H1 (cell line): ENCODE results near the gene TMEM106C. TPM values are rescaled to one million over a fixed set of nuclear protein-coding genes. Genes with fewer than 3 reads are reported as not detected.

Experiments used
- CTCF ChIA-PET: fragments of 300-600 bp; sonication (Branson Sonifier 250); formaldehyde crosslinking; loops from one replicate; lab custom pipeline; 2021; ENCODE audit not compliant: partially characterized antibody; lab: Charles Lee
- POLR2A ChIA-PET: fragments of 300-600 bp; sonication (Branson Sonifier 250); formaldehyde crosslinking; loops from one replicate; lab custom pipeline; 2021; ENCODE audit warnings: inconsistent platforms; ENCODE audit not compliant: partially characterized antibody; lab: Charles Lee
- DNase-seq, 2 experiments: peaks; one replicate each; pipeline versions ENCODE4 v3.0.0 to v3.0.0-alpha.2; 2010 to 2022; ENCODE audit warnings: low spot score in 2 of 2, low read depth in 1 of 2, mixed read lengths in 1 of 2
- FAIRE-seq: peaks from 2 replicates; lab custom pipeline; 2011; peaks lifted over from hg19 to GRCh38; lab: Jason Lieb, UNC
- H2AFZ ChIP-seq: 2 replicates; pipeline ENCODE4 v1.8.1; 2012; ENCODE audit warnings: low read length, inconsistent platforms
- H2AK5ac ChIP-seq: 2 replicates; pipeline ENCODE4 v1.6.1; 2013; ENCODE audit warnings: low read depth, low read length
- H2BK120ac ChIP-seq: replicated peaks from 2 replicates; pipeline ENCODE3; 2013; ENCODE audit warnings: low read depth, low read length, inconsistent platforms
- H2BK12ac ChIP-seq: 2 replicates; pipeline ENCODE4 v1.6.1; 2013; ENCODE audit warnings: low read depth, low read length
- H2BK15ac ChIP-seq: 2 replicates; pipeline ENCODE4 v1.6.1; 2013; ENCODE audit warnings: low read length
- H2BK20ac ChIP-seq: 2 replicates; pipeline ENCODE4 v1.6.1; 2013; ENCODE audit warnings: low read length
- H2BK5ac ChIP-seq: 2 replicates; pipeline ENCODE4 v1.6.1; 2013; ENCODE audit warnings: low read depth, low read length
- H3K14ac ChIP-seq: 2 replicates; pipeline ENCODE4 v1.6.1; 2013; ENCODE audit warnings: inconsistent platforms; ENCODE audit not compliant: insufficient read length
- H3K18ac ChIP-seq: 2 replicates; pipeline ENCODE4 v1.6.1; 2013; ENCODE audit warnings: low read length; ENCODE audit errors: extremely low read depth
- H3K23ac ChIP-seq: 2 replicates; pipeline ENCODE4 v1.6.1; 2013; ENCODE audit warnings: inconsistent platforms; ENCODE audit not compliant: insufficient read length
- H3K23me2 ChIP-seq: 2 replicates; pipeline ENCODE4 v1.6.1; 2013; ENCODE audit warnings: low read depth, low read length
- H3K27ac ChIP-seq: 2 replicates; pipeline ENCODE4 v1.6.1; 2011; ENCODE audit warnings: low read depth, low read length, inconsistent platforms
- H3K27me3 ChIP-seq, 4 experiments: replicated peaks in 1 of 4; 1 replicate in 1 of 4; 2 replicates in 3 of 4; pipeline versions ENCODE4 v1.6.1 to v1.8.1; 2011 to 2013; ENCODE audit warnings: low read length in 3 of 4, mild to moderate bottlenecking in 3 of 4, inconsistent platforms in 2 of 4, mixed read lengths in 2 of 4, moderate library complexity in 1 of 4; ENCODE audit not compliant: control insufficient read depth in 3 of 4, insufficient read depth in 3 of 4; ENCODE audit errors: extremely low read depth in 1 of 4
- H3K36me3 ChIP-seq, 4 experiments: 2 replicates each; pipeline versions ENCODE4 v1.6.1 to v1.8.1; 2011 to 2013; ENCODE audit warnings: mild to moderate bottlenecking in 4 of 4, low read length in 3 of 4, moderate library complexity in 2 of 4, control low read depth in 1 of 4, inconsistent platforms in 1 of 4; ENCODE audit not compliant: insufficient read depth in 4 of 4, control insufficient read depth in 2 of 4
- H3K4ac ChIP-seq: replicated peaks from 2 replicates; pipeline ENCODE3; 2013; ENCODE audit warnings: low read length, low read depth, mixed read lengths, inconsistent platforms; ENCODE audit not compliant: insufficient read length
- H3K4me1 ChIP-seq, 4 experiments: replicated peaks in 1 of 4; 1 replicate in 1 of 4; 2 replicates in 3 of 4; pipeline versions ENCODE4 v1.6.1 to v1.8.1; 2011 to 2013; ENCODE audit warnings: low read length in 3 of 4, inconsistent platforms in 2 of 4, mixed read lengths in 1 of 4; ENCODE audit not compliant: insufficient read depth in 4 of 4, control insufficient read depth in 3 of 4
- H3K4me2 ChIP-seq, 2 experiments: 2 replicates each; pipeline versions ENCODE4 v1.6.1 to v1.8.1; 2011 to 2013; ENCODE audit warnings: low read depth in 2 of 2, low read length in 2 of 2, control low read depth in 1 of 2, inconsistent platforms in 1 of 2, mild to moderate bottlenecking in 1 of 2; ENCODE audit not compliant: insufficient read depth in 1 of 2
- H3K4me3 ChIP-seq, 4 experiments: fragments of 200-600, 300-600 bp in 1 of 4; sonication (generic), shearing (Covaris generic), sonication (Bioruptor Twin) in 1 of 4; 2 replicates each; pipeline versions ENCODE4 v1.5.1 to v1.8.1; 2011 to 2016; ENCODE audit warnings: low read length in 4 of 4, low read depth in 3 of 4, control low read depth in 2 of 4, inconsistent platforms in 2 of 4, mild to moderate bottlenecking in 2 of 4, mixed read lengths in 1 of 4, moderate library complexity in 1 of 4; ENCODE audit not compliant: insufficient read depth in 2 of 4; ENCODE audit errors: extremely low read depth in 1 of 4
- H3K56ac ChIP-seq: replicated peaks from 2 replicates; pipeline ENCODE3; 2013; ENCODE audit warnings: low read depth, mild to moderate bottlenecking, mixed read lengths, low read length, inconsistent platforms; ENCODE audit not compliant: insufficient read length
- H3K79me1 ChIP-seq: 2 replicates; pipeline ENCODE4 v1.6.1; 2013; ENCODE audit warnings: low read depth, low read length, control low read depth
- H3K79me2 ChIP-seq, 2 experiments: 2 replicates each; pipeline versions ENCODE4 v1.6.1 to v1.8.1; 2012 to 2013; ENCODE audit warnings: low read length in 2 of 2, mild to moderate bottlenecking in 2 of 2, inconsistent platforms in 1 of 2; ENCODE audit not compliant: insufficient read depth in 2 of 2, control insufficient read depth in 1 of 2
- H3K9ac ChIP-seq, 4 experiments: replicated peaks in 1 of 4; 1 replicate in 1 of 4; 2 replicates in 3 of 4; pipeline versions ENCODE4 v1.6.1 to v1.8.1; 2011 to 2013; ENCODE audit warnings: low read depth in 3 of 4, low read length in 3 of 4, control low read depth in 2 of 4, mild to moderate bottlenecking in 2 of 4, moderate library complexity in 2 of 4, inconsistent platforms in 1 of 4; ENCODE audit errors: extremely low read depth in 1 of 4
- H3K9me3 ChIP-seq, 2 experiments: 2 replicates each; pipeline versions ENCODE4 v1.6.1 to v1.8.1; 2012 to 2013; ENCODE audit warnings: mild to moderate bottlenecking in 2 of 2, moderate library complexity in 2 of 2, control low read depth in 1 of 2, inconsistent platforms in 1 of 2, low read depth in 1 of 2, low read length in 1 of 2, mixed read lengths in 1 of 2; ENCODE audit not compliant: insufficient read depth in 2 of 2
- H4K20me1 ChIP-seq, 2 experiments: replicated peaks in 1 of 2; 2 replicates each; pipeline versions ENCODE3 to v1.8.1; 2011 to 2013; ENCODE audit warnings: inconsistent platforms in 2 of 2, low read length in 2 of 2, mild to moderate bottlenecking in 1 of 2; ENCODE audit not compliant: insufficient read depth in 2 of 2, control insufficient read depth in 1 of 2
- H4K5ac ChIP-seq: 2 replicates; pipeline ENCODE4 v1.6.1; 2013; ENCODE audit warnings: low read length, low read depth, mixed read lengths, inconsistent platforms; ENCODE audit not compliant: insufficient read length
- H4K8ac ChIP-seq: 2 replicates; pipeline ENCODE4 v1.8.0; 2013; ENCODE audit warnings: mild to moderate bottlenecking, moderate library complexity, low read length, inconsistent platforms; ENCODE audit not compliant: insufficient read depth; ENCODE audit errors: extremely low read depth
- H4K91ac ChIP-seq: replicated peaks from 2 replicates; pipeline ENCODE3; 2013; ENCODE audit warnings: low read length, mixed read lengths, inconsistent platforms; ENCODE audit not compliant: insufficient read length
- CEBPB ChIP-seq: IDR thresholded peaks from 2 replicates; pipeline ENCODE4 v1.6.1; 2012; ENCODE audit warnings: low read depth, low read length
- CHD1 ChIP-seq: IDR thresholded peaks from 2 replicates; pipeline ENCODE4 v1.6.1; 2012; ENCODE audit warnings: low read depth, low read length, improper control_type of control experiment
- CHD2 ChIP-seq: IDR thresholded peaks from 2 replicates; pipeline ENCODE4 v1.6.1; 2012; ENCODE audit warnings: low read length, improper control_type of control experiment
- EGR1 ChIP-seq: IDR thresholded peaks from 2 replicates; pipeline ENCODE4 v1.6.1; 2011; ENCODE audit warnings: low read depth, low read length, borderline replicate concordance
- KDM4A ChIP-seq: IDR thresholded peaks from one replicate; pipeline ENCODE4 v1.7.1; 2012; ENCODE audit warnings: low read depth, mild to moderate bottlenecking, moderate library complexity, low read length, inconsistent platforms; ENCODE audit not compliant: severe bottlenecking
- KDM5A ChIP-seq: fragments of 200-600 bp; IDR thresholded peaks from 2 replicates; pipeline ENCODE4 v1.7.1; 2012; ENCODE audit warnings: mild to moderate bottlenecking, low read length, inconsistent platforms, mixed read lengths
- PHF8 ChIP-seq: fragments of 200-600 bp; sonication (generic); conservative IDR thresholded peaks from 2 replicates; pipeline ENCODE4 v1.7.1; 2012; ENCODE audit warnings: low read depth, mild to moderate bottlenecking, inconsistent platforms, low read length, moderate library complexity
- POLR2AphosphoS5 ChIP-seq: IDR thresholded peaks from 2 replicates; pipeline ENCODE4 v1.6.1; 2011; ENCODE audit warnings: low read depth, low read length
- RBBP5 ChIP-seq: IDR thresholded peaks from 2 replicates; pipeline ENCODE4 v1.7.1; 2012; ENCODE audit warnings: low read depth, mild to moderate bottlenecking, inconsistent platforms, low read length, moderate library complexity, borderline replicate concordance
- SIN3A ChIP-seq, 2 experiments: IDR thresholded peaks in 1 of 2; conservative IDR thresholded peaks in 1 of 2; 2 replicates each; pipeline ENCODE4 v1.6.1; 2011 to 2012; ENCODE audit warnings: low read length in 2 of 2, improper control_type of control experiment in 1 of 2, low read depth in 1 of 2, mild to moderate bottlenecking in 1 of 2
- SP2 ChIP-seq: IDR thresholded peaks from 2 replicates; pipeline ENCODE4 v1.6.1; 2012; ENCODE audit warnings: mild to moderate bottlenecking, low read length, inconsistent platforms
- SP4 ChIP-seq: IDR thresholded peaks from 2 replicates; pipeline ENCODE4 v1.6.1; 2012; ENCODE audit warnings: low read length, inconsistent platforms
- WGBS, 2 experiments: shearing (Covaris generic) in 1 of 2; methylation state at CpG; one replicate each; pipeline versions ENCODE4 v1.1.6 to v1.1.7; 2013 to 2015; ENCODE audit warnings: low lambda C conversion rate in 2 of 2, mixed read lengths in 2 of 2, inconsistent platforms in 1 of 2, low coverage in 1 of 2, missing lambda C conversion rate in 1 of 2; ENCODE audit not compliant: insufficient replicate concordance in 2 of 2, insufficient coverage in 1 of 2, insufficient read length in 1 of 2; ENCODE audit errors: extremely low coverage in 1 of 2, missing lambda C conversion rate in 1 of 2; 5-methylcytosine and 5-hydroxymethylcytosine counted together
- polyA plus RNA-seq, 7 experiments: library from polyadenylated mRNA; depleted of rRNA in 3 of 7; stranded (reverse) in 5 of 7; unstranded in 2 of 7; fragments of >200 nt in 5 of 7; fragments of 200-250 nt in 2 of 7; gene quantifications; 1 replicate in 5 of 7; 2 replicates in 1 of 7; 4 replicates in 1 of 7; pipeline versions ENCODE4 v1.2.1 to v1.2.3, GENCODE V29; 2011 to 2013; ENCODE audit warnings: missing spikeins in 2 of 7, mixed read lengths in 2 of 7
- total RNA-seq: library from RNA; stranded (reverse); fragmentation: NEBNext Ultra II Directional; extraction: Animal tissue kit (Norgen Biotek cat#: 25700); gene quantifications from 2 replicates; pipeline ENCODE4 v1.2.1, GENCODE V29; 2021

Gene TMEM106C
- total and polyA plus RNA-seq, 2 of the 8 experiments (the other 6 are each of a cell fraction or from before 2014, with no cell fraction given): 36.6 to 45.3 TPM

DNA sequence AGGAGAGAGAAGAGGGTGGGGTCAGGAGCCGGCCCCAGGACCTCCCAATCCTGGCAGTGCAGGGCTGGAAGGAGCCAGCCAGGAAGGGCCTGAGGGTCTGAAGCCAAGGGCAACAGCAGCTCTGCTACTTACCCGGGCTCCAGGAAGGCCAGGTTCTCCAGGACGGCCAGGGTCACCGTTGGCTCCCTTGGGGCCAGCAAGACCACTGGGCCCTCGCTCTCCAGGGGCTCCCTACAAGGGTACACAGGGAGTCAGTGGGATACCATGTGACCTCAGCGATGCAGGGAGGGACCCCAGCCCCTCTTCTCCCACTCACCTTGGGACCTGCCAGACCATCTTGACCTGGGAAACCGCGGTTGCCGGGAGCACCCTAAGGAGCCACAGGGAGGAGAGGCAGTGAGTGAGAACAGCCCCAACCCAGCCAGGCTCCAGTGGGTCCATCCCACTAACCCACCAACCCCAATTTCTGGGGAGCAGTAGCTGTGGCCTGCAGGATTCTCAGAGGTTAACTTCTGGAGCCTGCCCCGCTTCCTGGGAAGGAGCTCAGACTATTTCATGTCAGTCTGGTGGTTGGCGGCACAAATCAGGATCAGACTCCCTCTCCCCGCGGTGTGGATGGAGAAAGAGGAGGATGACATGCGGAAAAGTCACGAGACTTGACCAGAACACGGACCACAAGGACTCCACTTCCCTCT, 22.3 kb downstream of the TMEM106C start:
- H3K23ac ChIP-seq: no peak overlapping the region
- no peak overlapping the region for H3K27ac ChIP-seq
- no peak overlapping the region for H4K8ac ChIP-seq
- no peak overlapping the region for H3K18ac ChIP-seq
- WGBS, 2 experiments: 90% methylated on average over 16 of the region's 16 CpGs; no CpG with 5 or more reads in 1 of the 2 experiments
- no peak overlapping the region for H2BK15ac ChIP-seq
- no peak overlapping the region for H3K14ac ChIP-seq
- DNase-seq: no peak
- H3K27me3 ChIP-seq: peaks cover 0 to 2% (median 0%) of the 10 kb centered on the region in 4 experiments; a peak in 2 of 7 replicates
- no peak for FAIRE-seq
- H2AFZ ChIP-seq: no peak overlapping the region
- H2BK120ac ChIP-seq: no peak overlapping the region
- no peaks in the 10 kb centered on the region for H3K79me2 ChIP-seq
- H3K4me2 ChIP-seq: no peak overlapping the region
- no peak overlapping the region for H2AK5ac ChIP-seq
- no peaks in the 10 kb centered on the region for H3K9me3 ChIP-seq
- peaks cover 0 to 7% (median 3%) of the 10 kb centered on the region in 4 experiments; a peak in 4 of 7 replicates for H3K4me1 ChIP-seq
- H3K79me1 ChIP-seq: no peaks in the 10 kb centered on the region
- no peak overlapping the region for H3K9ac ChIP-seq
- no peaks in the 10 kb centered on the region for H3K36me3 ChIP-seq
- H2BK5ac ChIP-seq: no peak overlapping the region; the same call in 1 of the 2 replicates
- CTCF ChIA-PET: no interaction called here
- POLR2A ChIA-PET: no interaction called here
- H3K4me3 ChIP-seq: no peak overlapping the region
- no peak overlapping the region for H2BK20ac ChIP-seq
- H3K56ac ChIP-seq: no peak overlapping the region
- no peak overlapping the region for H2BK12ac ChIP-seq
- no peak overlapping the region for H4K5ac ChIP-seq
- H4K91ac ChIP-seq: no peak overlapping the region
- H4K20me1 ChIP-seq: peaks cover 0 to 2% of the 10 kb centered on the region in 2 experiments
- TF ChIP-seq CHD2 (no peak), CHD1 (no peak), SP4 (no peak), SP2 (no peak), POLR2AphosphoS5 (no peak), KDM4A (no peak), EGR1 (no peak), PHF8 (no peak), RBBP5 (no peak), SIN3A (conservative IDR thresholded peaks at IDR 0.05 in 1 of 2, IDR thresholded peaks at IDR 0.05 in 1 of 2; ENCODE audit: low read depth in 1 of 2, low read length in 2 of 2) (no peak), KDM5A (no peak), CEBPB (no peak)
- no peaks in the 10 kb centered on the region for H3K23me2 ChIP-seq
- H3K4ac ChIP-seq: no peak overlapping the region
